ENCODE measurements around the gene SPRED3. TPM values are rescaled to one million over a fixed set of nuclear protein-coding genes. Genes with fewer than 3 reads are reported as not detected.
"Not testable (repeated sequence)": the region's sequence is repeated elsewhere in the genome, so short reads cannot be mapped to it uniquely, and the experiment has no call there.

SPRED3 gene, protein sequence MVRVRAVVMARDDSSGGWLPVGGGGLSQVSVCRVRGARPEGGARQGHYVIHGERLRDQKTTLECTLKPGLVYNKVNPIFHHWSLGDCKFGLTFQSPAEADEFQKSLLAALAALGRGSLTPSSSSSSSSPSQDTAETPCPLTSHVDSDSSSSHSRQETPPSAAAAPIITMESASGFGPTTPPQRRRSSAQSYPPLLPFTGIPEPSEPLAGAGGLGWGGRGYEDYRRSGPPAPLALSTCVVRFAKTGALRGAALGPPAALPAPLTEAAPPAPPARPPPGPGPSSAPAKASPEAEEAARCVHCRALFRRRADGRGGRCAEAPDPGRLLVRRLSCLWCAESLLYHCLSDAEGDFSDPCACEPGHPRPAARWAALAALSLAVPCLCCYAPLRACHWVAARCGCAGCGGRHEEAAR
- total RNA-seq: 1 to 10 TPM; 1.6 to 2.2 TPM
- 1.4 to 2.3 reads per million in 2 donors for total RNA-seq

- Mint-ChIP-seq H3K27me3 (no peaks in the 10 kb centered on the region), H3K4me1 (peaks cover 26% of the 10 kb centered on the region), H3K36me3 (ENCODE audit: low read depth) (peaks cover 3% of the 10 kb centered on the region), H3K4me3 (peak within 1 kb of the TSS; percentile 93), H3K27ac (peak within 1 kb of the TSS; percentile 85)
- ATAC-seq (no peak), DNase-seq (peak in 1 of 3 donors; percentile 41)
- H3K9me3 ChIP-seq (ENCODE audit: control insufficient read depth, low read length, poor library complexity, severe bottlenecking): no peaks in the 10 kb centered on the region
These were observed at the start of gene SPRED3 for GRCh38 chr19:38388349-38389100. Gene SPRED3 (plus strand): TSS chr19:38388697. CDS start chr19:38390303, 1,606 bp downstream.

- not testable (repeated sequence) for ATAC-seq; H3K36me3 Mint-ChIP-seq (ENCODE audit: low read depth); H3K27me3 Mint-ChIP-seq; H3K9me3 ChIP-seq (ENCODE audit: control insufficient read depth, low read length, poor library complexity, severe bottlenecking); H3K4me3 Mint-ChIP-seq; H3K27ac Mint-ChIP-seq; DNase-seq
- H3K4me1 Mint-ChIP-seq: peaks cover 24% of the 10 kb centered on the region
These were observed 49.5 kb upstream of the SPRED3 start for GRCh38 chr19:38339011-38339410.

DNA sequence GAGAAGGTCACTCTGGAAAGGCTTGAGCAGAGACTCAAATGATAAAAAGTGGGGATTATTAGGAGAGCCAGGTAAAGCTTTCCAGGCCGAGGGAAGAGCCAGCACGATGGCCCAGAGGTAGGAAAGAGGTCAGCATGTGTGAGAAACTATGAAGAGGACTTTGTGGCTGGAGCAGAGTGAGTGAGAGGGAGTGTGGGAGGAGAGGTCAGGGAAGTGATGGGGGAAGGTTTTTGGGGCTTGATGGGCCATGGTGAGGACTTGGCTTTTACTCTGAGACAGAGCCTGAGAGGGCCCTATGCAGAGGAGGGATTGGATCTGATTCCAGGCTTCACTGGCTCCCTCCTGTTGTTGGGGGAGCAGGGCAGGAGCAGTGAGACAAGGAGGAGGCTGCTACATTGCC lies 47.6 kb upstream of the SPRED3 start:
- Mint-ChIP-seq H3K27me3 (no peaks in the 10 kb centered on the region), H3K36me3 (ENCODE audit: low read depth) (peaks cover 9% of the 10 kb centered on the region), H3K4me3 (no peak overlapping the region), H3K27ac (no peak overlapping the region), H3K4me1 (peaks cover 23% of the 10 kb centered on the region)
- ATAC-seq: no peak
- no peaks in the 10 kb centered on the region for H3K9me3 ChIP-seq (ENCODE audit: control insufficient read depth, low read length, poor library complexity, severe bottlenecking)
- DNase-seq: no peak

DNA sequence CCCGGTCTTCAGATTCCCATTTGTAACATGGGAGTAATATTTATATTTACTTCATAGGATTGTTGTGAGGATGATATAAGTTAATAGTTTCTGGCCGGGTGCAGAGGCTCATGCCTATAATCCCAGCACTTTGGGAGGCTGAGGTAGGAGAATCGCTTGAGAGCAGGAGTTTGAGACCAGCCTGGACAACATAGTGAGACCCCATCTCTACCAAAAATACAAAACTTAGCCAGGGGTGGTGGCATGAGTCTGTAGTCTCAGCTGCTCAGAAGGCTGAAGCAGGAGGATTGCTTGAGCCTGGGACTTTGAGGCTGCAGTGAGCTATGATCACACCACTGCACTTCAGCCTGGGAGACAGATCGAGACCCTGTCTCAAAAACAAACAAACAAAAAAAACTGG lies 41.7 kb upstream of the SPRED3 start:
- no peak for ATAC-seq
- no peaks in the 10 kb centered on the region for H3K27me3 Mint-ChIP-seq

DNA sequence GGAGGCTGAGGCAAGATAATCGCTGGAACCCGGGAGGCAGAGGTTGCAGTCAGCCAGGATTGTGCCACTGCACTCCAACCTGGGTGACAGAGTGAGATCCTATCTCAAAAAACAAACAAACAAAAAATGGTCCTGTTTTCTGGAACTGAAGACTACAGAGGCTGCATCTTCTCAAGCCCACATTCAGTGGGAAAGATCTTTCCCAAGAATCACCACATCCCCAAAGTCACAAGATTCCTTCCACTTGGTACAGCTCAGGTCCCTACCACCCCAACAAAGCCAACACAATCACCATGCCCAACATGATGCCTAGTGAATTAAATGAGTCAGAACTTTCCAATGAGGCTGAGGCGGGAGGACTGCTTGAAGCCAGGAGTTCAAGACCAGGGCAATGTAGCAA lies 37.6 kb upstream of the SPRED3 start:
- H3K9me3 ChIP-seq (ENCODE audit: control insufficient read depth, low read length, poor library complexity, severe bottlenecking): no peaks in the 10 kb centered on the region
- no peak overlapping the region for H3K4me3 Mint-ChIP-seq
- H3K4me1 Mint-ChIP-seq: peaks cover 3% of the 10 kb centered on the region
- peaks cover 2% of the 10 kb centered on the region for H3K36me3 Mint-ChIP-seq (ENCODE audit: low read depth)
- no peak for ATAC-seq
- no peak overlapping the region for H3K27ac Mint-ChIP-seq
- DNase-seq: no peak
- H3K27me3 Mint-ChIP-seq: peaks cover 5% of the 10 kb centered on the region

More for the DNA sequence above, 41.7 kb upstream of the SPRED3 start:
- no peak for DNase-seq
- Mint-ChIP-seq H3K36me3 (ENCODE audit: low read depth) (peaks cover 3% of the 10 kb centered on the region), H3K4me3 (no peak overlapping the region), H3K4me1 (peaks cover 5% of the 10 kb centered on the region), H3K27ac (no peak overlapping the region)
- H3K9me3 ChIP-seq (ENCODE audit: control insufficient read depth, low read length, poor library complexity, severe bottlenecking): no peaks in the 10 kb centered on the region

GRCh38 chr19:38351865-38352395 lies 36.6 kb upstream of the SPRED3 start:
- H3K27ac Mint-ChIP-seq: no peak overlapping the region
- no peaks in the 10 kb centered on the region for H3K9me3 ChIP-seq (ENCODE audit: control insufficient read depth, low read length, poor library complexity, severe bottlenecking)
- peaks cover 2% of the 10 kb centered on the region for H3K36me3 Mint-ChIP-seq (ENCODE audit: low read depth)
- ATAC-seq: no peak
- H3K27me3 Mint-ChIP-seq: peaks cover 5% of the 10 kb centered on the region
- H3K4me3 Mint-ChIP-seq: no peak overlapping the region
- peaks cover 6% of the 10 kb centered on the region for H3K4me1 Mint-ChIP-seq
- no peak for DNase-seq

DNA sequence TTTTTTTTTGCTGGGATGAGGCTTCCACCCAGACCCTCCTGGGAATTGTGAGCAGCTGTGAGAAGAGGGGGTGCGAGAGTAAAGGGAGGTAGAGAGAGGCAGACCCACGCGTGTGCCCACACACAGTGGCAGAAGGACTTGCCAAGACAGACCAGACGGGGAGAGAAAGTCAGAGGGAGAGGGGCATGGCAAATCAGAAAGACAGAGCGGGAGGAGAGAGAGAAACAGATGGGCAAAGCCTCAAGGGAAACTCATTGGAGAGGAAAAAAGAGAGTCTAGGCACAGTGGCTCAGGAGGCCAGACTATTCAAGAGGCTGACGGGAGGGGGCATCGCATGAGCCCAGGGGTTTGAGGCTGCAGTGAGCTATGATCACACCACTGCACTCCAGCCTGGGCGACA lies 35.9 kb upstream of the SPRED3 start:
- peaks cover 6% of the 10 kb centered on the region for H3K4me1 Mint-ChIP-seq
- DNase-seq (no peak), ATAC-seq (no peak)
- H3K27ac Mint-ChIP-seq: no peak overlapping the region
- no peak overlapping the region for H3K4me3 Mint-ChIP-seq
- H3K36me3 Mint-ChIP-seq (ENCODE audit: low read depth): peaks cover 2% of the 10 kb centered on the region
- no peaks in the 10 kb centered on the region for H3K9me3 ChIP-seq (ENCODE audit: control insufficient read depth, low read length, poor library complexity, severe bottlenecking)
- H3K27me3 Mint-ChIP-seq: peaks cover 5% of the 10 kb centered on the region

DNA sequence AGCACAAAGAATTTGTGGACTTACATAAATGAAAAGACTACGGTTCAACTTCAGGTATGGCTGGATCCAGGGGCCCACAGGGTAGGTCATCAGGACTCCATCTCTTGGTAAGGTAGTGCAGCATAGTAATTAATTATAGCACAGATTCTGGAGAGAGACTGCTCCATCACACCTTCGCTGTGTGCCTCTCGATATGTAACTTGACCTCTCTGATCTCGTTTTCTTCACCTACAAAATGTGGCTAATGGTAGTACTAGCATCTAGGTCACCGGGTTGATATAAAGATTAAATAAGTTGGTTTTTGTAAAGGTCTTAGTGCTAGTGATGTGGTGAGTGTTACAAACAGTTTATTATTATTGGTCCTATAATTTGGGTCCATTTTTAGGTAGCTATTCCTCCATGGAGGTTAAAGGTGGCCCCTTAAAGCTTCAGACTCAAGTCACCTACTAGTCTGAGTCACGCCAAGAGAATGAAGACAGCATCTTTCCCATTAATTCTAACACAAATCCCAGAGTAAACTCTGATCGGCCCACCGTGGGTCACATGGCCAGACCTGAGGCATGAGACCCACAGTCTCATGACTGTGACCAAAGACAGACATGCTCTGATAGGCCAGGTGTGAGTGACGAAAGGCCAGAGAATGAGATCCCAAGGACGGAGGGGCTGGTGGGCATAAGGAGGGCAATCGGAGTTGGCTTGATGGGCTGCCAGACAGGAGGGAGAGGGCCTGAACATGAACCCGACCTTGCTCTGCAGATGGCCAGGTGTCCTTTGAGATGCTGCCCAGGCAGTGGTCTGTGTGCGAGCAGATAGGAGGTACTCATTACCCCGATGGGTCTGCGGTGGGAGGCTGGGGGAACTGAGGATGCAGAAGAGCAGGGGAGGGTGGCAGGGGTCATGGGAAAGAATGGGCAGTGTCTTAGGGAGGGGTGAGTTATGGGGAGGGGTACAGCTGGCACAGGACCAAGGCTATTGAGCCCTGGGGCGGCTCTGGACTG lies 32.5 kb upstream of the SPRED3 start:
- peaks cover 8% of the 10 kb centered on the region for H3K4me1 Mint-ChIP-seq
- DNase-seq (no peak), ATAC-seq (no peak)
- peaks cover 2% of the 10 kb centered on the region for H3K36me3 Mint-ChIP-seq (ENCODE audit: low read depth)
- H3K27me3 Mint-ChIP-seq: peaks cover 5% of the 10 kb centered on the region
- H3K9me3 ChIP-seq (ENCODE audit: control insufficient read depth, low read length, poor library complexity, severe bottlenecking): no peaks in the 10 kb centered on the region
- peak overlapping the region; percentile 32 for H3K27ac Mint-ChIP-seq
- H3K4me3 Mint-ChIP-seq: no peak overlapping the region

DNA sequence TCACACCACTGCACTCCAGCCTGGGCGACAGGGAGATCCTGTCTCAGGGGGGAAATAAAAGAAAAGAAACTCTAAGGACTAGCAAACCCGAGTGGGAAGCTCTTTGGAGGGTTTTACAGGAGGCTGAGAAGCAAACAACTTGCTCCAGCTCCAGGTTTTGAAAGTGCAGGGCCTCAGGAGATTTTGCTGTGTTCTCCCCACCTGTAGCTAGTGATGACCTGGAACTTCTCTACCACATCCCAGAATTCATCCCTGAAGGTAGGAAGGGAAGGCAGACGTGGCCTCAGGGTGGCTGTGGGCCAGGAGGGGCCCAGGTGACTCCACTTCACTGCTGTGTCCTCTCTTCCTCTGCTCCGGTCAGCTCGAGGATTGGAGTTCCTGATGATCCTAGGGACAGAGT lies 30.4 kb upstream of the SPRED3 start:
- Mint-ChIP-seq H3K4me3 (no peak overlapping the region), H3K4me1 (peaks cover 12% of the 10 kb centered on the region), H3K27ac (no peak overlapping the region), H3K36me3 (ENCODE audit: low read depth) (no peaks in the 10 kb centered on the region), H3K27me3 (peaks cover 5% of the 10 kb centered on the region)
- H3K9me3 ChIP-seq (ENCODE audit: control insufficient read depth, low read length, poor library complexity, severe bottlenecking): no peaks in the 10 kb centered on the region
- no peak for DNase-seq
- ATAC-seq: no peak

- H3K4me1 Mint-ChIP-seq: peaks cover 12% of the 10 kb centered on the region
- peak overlapping the region; percentile 51 for H3K4me3 Mint-ChIP-seq
- H3K36me3 Mint-ChIP-seq (ENCODE audit: low read depth): no peaks in the 10 kb centered on the region
- H3K27ac Mint-ChIP-seq: no peak overlapping the region
- no peaks in the 10 kb centered on the region for H3K9me3 ChIP-seq (ENCODE audit: control insufficient read depth, low read length, poor library complexity, severe bottlenecking)
- H3K27me3 Mint-ChIP-seq: peaks cover 2% of the 10 kb centered on the region
- DNase-seq: no peak
- ATAC-seq: no peak
These were observed 29.1 kb upstream of the SPRED3 start for GRCh38 chr19:38359242-38360021.

DNA sequence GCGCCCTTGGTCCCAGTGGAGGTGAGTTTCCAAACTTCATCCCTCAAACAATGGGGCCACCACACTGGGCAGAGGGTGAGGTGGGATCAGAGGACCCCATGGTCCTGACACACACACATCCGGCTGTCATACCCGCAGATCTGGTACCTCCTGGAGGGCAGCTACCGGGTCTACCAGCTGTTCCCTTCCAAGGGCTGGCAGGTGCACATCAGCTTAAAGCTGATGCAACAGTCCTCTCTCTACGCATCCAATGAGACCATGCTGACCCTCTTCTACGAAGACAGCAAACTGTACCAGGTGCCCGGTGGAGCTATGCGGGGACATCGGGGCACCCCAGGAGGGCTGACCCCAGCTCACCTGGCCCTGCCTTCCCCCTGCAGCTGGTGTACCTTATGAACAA lies 28.1 kb upstream of the SPRED3 start:
- H3K4me3 Mint-ChIP-seq: peak overlapping the region; percentile 87
- no peaks in the 10 kb centered on the region for H3K9me3 ChIP-seq (ENCODE audit: control insufficient read depth, low read length, poor library complexity, severe bottlenecking)
- peak overlapping the region; percentile 34 for H3K27ac Mint-ChIP-seq
- peaks cover 12% of the 10 kb centered on the region for H3K4me1 Mint-ChIP-seq
- no peak for DNase-seq
- no peaks in the 10 kb centered on the region for H3K36me3 Mint-ChIP-seq (ENCODE audit: low read depth)
- no peaks in the 10 kb centered on the region for H3K27me3 Mint-ChIP-seq
- no peak for ATAC-seq
